GM19025 (cell line): ENCODE results near the gene VSIG10L2.

ENCODE experiments used
- ATAC-seq: cut with Tn5 transposase; IDR thresholded peaks from one replicate; pipeline ENCODE4 v1.9.1; 2021; ENCODE audit warnings: mild to moderate bottlenecking, low read depth, moderate library complexity; ENCODE audit not compliant: unreplicated experiment

VSIG10L2 gene

DNA sequence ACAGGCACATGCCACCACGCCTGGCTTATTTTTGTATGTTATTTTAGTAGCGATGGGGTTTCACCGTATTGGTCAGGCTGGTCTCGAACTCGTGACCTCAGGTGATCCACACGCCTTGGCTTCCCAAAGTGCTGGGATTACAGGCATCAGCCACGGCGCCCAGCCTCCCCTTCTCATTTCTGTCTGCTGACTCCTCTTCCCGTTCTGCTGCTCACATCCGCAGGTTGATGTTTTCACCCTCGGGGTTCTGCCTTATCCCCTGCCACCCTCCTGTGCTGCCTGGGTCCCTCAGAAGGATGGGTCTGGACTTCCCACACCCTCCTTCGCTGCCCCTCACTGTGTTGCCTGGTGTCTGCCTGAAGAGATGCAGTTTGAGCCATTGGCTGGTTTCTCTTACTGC is 19.2 kb upstream of the VSIG10L2 start:
- no peak for ATAC-seq

DNA sequence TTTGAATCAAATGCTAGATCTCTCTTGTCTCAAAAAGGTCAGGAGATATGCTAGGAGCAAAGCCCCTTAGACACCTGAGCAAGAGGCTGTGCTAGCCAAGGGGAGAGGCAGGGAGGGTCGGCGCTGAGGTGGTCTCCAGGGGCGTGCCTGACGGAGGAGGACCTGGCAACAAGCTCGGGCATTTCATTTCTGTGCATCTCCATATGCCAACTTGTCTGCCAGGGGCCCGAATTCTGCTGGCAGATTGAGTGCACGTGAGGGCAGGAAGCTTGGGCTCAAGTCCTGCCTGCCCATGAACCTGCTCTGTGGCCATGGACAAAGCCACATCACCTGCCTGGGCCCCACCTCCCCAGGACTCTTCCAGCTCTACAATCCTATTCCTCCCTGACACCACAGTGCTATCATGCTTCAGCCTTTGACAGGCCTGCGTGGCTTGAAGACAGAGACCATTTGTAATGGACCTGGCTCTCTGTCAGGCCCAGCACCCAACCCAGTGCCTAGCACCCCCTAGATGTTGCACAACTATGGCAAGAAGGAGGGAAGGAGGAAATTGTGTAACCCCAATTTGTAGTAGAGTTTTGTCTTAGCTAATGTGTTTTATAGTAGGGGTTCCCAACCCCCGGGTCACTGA is 16.3 kb upstream of the VSIG10L2 start:
- ATAC-seq = no peak

DNA sequence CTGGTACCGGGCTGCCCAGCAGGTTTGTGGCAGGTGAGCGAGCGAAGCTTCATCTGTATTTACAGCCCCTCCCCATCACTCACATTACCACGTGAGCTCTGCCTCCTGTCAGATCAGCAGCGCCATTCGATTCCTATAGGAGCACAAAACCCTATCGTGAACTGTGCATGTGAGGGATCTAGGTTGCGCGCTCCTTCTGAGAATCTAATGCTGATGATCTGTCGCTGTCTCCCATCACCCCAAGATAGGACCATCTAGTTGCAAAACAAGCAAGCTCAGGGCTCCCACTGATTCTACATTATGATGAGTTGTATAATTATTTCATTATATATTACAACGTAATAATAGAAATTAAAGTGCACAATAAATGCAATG is 15.8 kb upstream of the VSIG10L2 start:
- ATAC-seq = no peak

DNA sequence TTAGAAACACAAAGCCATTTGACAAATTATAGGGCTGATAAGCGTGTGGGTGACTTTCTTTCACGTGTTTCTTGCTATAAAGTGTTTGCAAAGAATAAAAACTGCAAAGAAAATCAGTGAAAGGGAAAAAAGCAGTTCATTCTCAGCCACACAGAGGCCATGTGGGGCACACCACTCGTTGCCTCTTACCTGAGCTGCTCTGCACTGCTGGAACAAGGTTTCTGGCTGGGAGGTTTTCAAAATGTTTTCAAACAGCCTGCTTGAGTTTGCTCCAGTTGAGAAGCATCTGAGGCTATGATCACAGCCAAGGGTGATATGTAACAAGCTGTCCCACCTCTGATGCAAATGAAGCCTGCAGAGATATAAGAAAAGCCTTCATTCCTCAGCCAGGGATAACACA is 14.7 kb upstream of the VSIG10L2 start:
- no peak for ATAC-seq

DNA sequence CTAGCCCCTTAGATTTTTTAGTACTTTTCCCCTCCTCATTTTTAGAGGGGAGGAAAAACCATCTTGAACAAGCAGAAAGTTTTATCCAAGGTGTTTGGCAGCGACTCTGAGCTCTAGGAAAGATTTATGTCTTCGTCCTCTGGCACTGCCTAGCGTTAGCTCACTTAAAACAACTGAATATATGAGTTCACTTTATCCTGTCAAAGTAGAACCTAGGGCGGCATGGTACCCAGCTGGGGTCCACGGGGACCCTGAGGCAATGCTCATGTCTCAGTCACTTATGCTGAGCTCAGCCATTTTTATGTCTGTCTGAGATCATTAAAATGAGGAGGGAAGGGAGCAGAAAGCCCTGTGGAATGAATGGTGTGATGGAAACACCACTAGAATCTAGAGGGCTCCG is 14.2 kb upstream of the VSIG10L2 start:
- no peak for ATAC-seq

DNA sequence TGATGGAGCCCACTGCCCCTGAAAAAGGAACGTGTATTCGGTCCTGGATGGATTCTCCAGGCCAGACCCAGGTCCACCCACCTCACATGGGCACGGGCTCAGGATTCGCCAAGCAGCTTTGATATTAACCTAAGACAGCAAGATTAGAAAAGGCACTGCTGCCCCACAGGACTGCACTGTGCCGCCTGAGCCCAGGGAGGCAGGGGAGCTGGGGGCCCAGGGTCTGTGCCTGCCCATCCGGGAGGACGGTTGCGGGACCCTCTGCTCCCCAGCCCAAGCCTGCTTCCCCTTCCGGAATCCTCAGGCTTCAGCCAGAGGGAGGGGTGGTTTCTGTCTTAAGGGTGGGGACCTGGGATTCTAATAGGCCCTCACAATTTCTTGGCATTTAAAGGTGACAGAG is 13.5 kb upstream of the VSIG10L2 start:
- no peak for ATAC-seq

DNA sequence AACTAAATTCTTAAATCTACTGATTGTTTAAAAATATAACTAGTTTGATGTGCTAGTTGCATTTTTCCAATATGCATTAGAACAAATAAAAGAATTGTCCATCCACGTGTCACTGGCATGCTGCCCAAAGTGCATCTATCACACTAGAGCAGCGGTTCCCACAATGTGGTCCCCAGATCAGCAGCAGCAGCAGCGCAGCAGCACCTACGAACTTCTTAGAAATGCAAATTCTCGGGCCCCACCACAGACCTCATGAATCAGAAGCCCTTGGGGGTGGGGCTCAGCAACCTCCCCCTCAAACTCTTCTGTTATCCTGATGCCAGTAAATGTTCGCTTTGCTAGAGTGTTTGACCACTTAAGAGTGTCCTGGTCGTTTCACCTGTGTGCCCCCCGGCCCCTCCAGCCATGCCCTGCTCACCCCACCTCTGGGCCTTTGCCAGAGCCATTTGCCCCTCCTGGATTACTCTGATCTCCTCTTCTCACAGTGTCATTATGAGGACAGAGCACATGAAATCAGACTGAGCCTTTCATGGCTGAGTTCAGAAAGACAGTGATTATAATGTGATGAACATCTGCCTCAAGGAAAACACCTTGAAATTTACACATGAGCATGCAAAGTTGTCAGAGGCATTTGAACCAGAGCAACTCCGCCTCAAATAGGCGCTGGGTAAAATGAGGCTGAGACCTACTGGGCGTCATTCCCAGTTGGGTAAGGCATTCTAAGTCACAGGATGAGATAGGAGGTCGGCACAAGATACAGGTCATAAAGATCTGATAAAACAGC is 12.6 kb upstream of the VSIG10L2 start:
- ATAC-seq = no peak

DNA sequence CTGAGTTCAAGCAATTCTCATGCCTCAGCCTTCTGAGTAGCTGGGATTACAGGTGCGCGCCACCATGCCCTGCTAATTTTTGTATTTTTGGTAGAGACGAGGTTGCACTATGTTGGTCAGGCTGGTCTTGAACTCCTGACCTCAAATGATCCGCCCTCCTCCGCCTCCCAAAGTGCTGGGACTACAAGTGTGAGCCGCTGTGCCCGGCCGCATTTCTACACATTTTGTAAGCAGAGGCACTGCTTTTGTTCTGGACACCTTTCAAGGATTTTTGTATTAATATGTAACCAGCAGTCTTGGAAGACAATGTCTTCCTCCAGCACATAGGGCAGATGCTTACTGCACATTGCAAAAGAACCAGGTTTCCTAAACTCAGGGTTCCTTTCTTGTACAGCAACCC is 11.4 kb upstream of the VSIG10L2 start:
- ATAC-seq = no peak

DNA sequence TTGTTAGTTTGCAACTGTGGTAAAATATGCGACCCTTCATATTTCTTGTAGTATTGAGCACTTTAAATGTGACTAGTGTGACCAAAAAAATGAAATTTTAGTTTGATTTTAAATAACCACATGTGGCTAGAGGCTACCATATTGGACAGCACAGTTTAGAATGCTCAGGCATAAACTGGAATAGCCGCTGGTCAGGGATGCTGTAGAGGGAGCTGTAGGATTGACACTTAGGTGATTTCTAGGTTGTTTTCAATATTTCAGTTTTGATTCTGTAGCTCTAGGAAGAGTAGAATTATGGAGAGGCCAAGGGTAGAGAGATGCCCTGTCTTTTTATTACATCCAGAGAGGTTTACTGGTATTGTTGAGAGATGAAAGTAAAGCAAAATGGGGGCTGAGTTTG is 10.8 kb upstream of the VSIG10L2 start:
- ATAC-seq = no peak

DNA sequence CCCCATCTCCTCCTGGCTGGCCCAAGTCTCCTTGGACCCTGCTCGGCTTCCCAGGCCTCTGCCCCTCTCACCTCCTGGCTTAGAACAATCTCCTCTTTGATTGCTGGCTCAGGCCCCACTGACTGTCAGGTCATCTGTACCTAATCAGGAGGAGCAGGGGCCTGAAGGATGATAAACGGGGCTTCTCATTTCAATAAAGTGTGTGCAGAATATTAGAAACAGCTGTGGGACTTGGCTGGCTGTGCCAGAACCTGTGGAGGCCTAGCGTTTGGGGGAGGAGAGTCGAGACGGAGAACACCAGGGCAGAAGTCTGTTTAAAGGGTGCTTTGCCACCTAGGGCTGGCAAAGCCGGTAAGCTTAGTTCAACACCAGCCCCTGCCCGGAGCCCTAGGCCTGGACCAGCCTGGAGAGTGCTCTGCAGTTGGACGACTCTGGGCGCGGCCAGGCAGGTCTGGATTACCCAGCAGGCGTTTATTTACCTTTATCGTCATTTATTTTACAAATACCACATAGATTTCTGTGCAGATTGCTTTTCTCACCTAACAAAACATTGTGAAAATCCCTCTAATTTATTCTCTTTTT is 10.1 kb upstream of the VSIG10L2 start:
- no peak for ATAC-seq

DNA sequence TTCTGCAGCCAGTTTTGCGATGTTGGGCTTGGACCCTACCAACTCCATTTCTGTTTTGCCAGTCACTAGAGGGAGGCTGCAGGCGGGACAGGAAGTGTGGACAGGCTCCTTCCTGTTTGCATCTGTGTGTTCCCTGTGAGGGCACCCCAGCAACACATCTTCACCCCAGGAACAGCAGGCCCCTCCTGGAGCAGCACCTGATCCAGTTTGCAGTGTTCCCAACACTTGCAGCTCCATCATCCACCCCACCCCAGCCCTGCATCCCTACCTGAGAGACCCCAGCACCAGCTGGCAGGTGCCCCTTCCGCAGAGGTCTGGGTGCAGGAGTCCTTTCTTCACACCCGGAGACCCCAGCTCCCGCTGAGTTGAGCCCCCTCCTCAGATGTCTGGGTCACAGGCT is 7.4 kb upstream of the VSIG10L2 start:
- no peak for ATAC-seq

DNA sequence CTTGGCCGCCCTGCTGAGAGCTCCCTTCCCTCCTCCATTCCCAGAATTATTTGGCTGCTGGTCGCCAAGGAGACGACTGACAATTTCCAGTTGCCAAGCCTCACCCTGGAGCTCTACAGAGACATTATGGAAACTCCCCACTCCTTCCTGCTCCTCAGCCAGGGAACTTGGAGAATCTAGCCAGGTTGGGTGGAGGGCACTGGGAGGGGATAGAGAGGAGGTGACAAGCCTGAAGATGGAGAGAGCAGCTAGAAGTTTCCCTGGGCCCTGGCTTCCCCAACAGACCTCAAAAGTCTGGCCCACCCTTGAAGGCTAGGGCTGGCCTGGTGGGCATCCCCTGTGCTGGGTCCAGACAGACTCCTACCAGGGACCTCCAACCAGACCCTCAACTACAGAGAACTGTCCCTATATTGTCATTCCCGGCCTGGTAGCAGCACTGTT is 6.7 kb upstream of the VSIG10L2 start:
- ATAC-seq = no peak

DNA sequence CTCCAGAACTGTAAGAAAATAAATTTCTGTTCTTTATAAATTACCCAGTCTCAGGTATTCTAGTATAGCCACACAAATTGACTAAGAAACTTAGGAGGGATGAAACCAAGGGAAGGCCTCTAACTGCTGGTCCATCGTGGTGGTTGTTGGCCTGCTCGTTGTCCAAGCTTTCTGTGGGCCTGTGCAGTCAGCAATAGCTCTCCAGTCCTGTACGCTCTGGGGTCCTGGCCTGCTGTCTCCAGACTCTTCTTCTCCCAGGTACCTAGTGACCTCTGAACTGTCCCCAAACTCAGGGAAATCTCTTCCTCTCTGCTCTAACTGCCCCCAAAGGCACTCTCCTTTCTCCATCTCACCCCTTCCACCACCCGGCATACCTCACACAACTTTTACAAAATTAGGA is 5.7 kb upstream of the VSIG10L2 start:
- ATAC-seq = no peak

DNA sequence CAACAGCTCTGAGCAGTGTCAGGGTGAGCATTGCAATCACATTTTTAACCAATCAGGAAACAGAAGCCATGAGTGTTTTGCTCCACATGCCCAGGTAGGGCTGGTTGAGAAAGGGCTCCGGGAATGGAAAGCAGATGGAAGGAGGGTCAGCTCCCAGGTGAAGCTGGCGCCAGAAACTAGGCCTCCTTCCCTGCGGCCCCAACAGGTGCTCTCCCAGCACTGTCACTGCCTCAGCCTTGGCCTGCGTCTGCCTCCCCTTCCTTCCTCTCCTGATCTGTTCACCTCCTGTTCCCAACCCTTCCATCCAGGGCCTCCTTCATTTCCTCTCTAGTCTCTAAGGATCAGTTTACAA is 4.6 kb upstream of the VSIG10L2 start:
- no peak for ATAC-seq

DNA sequence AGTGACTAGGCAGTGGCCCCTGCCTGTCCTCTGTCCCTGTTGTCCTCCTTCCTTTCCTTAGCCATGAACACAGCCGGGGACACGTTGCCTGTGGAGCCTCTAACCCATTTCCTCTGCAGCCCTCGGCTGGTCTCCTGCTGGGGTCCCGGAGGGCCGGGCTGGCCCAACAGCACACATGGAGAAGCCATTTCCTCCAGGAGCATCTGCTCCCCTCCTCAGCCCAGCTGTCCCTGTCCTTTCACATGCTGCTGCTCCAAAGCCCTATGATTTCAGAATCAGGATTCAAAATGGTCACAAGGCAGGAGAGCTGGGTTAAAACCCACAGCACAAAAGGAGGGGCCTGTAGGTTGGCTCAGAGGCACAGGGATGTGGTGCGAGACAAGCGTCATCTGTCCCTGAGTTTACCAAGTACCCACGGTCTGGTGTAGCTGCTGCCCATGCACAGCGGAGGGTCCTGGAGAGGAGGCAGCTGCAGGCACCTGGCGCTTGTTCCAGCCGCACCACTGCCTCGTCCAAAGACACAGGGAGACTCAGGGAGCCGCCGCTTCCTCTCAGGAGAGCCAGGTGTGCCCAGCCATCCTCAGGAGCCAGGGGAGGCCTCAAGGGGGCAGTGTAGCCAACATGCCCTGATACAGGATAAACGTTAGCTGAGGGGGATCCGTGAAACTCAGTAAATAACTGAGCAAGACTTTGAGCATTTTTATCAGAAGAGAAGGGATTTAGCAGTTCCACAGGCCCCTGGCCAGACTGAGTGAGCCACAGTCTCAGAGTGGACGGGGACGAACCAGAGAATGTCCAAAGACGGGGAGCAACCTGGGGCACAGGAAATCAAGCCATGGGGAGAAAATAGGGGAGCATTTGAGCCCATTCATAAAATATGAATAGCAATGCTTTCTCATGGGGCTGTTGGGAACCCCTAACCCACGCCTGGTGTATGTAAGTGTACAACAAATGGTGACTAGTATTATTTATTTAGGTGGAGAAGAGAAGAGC is 3.9 kb upstream of the VSIG10L2 start:
- no peak for ATAC-seq

DNA sequence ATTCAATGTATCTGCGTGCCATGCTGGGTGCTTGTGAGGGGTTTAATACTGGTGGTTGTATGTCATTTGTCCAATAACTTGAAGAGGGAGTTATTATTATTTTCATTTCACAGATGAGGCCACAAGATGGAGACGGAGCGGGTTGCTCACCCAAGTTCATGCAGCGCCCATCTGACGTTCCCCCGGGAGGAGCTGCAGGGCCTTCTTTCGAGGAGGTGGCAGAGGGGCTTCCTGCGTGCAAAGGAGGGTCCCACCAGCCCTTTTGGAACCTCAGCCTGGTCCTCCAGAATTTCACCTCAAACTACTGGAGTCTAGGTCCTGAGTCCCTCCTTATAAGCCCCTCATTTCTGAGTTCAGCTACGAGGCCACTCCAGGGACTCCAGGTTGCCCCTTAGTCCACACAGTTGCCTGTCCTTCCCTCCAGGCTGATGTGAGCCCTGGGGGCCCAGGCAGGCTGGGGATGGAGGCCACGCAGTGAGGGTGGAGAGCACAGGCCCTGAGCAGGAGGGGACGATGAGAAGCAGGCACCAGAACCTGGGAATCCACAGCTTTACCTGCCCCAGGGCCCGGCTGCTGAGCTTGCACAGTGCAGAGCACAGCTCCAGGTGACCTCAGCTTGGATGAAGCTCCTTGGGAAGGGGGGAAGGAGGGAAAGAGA is 2.9 kb upstream of the VSIG10L2 start:
- no peak for ATAC-seq

DNA sequence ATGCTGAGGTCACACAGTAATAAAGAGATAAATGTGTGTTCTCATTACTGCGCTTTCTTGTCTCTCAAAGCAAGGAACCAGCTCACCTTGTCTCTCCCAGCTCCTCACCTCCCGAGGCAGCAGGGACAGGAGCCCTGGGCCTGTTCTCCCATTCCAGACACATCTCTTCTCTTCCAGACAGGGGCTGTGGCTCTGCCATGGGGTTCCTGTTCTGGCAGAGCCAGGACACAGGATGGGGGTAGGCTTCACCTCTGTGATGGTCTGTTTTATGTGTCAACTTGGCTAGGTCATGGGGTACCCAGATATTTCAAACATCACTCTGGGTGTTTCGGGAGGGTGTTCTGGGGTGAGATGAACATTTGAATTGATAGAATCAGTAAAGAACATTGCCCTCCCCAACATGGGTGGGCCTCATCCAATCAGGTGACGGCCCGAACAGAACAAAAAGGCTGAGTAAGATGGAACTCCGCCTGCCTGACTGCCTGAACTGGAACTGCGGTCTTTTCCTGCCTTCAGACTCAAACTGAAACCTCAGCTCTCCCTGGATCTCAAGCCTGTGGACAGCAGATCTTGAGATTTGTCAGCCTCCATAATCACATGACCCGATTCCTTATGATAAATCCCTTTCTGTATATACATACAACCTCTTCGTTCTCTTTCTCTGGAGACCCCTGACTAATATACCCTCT is 2.0 kb upstream of the VSIG10L2 start:
- no peak for ATAC-seq

DNA sequence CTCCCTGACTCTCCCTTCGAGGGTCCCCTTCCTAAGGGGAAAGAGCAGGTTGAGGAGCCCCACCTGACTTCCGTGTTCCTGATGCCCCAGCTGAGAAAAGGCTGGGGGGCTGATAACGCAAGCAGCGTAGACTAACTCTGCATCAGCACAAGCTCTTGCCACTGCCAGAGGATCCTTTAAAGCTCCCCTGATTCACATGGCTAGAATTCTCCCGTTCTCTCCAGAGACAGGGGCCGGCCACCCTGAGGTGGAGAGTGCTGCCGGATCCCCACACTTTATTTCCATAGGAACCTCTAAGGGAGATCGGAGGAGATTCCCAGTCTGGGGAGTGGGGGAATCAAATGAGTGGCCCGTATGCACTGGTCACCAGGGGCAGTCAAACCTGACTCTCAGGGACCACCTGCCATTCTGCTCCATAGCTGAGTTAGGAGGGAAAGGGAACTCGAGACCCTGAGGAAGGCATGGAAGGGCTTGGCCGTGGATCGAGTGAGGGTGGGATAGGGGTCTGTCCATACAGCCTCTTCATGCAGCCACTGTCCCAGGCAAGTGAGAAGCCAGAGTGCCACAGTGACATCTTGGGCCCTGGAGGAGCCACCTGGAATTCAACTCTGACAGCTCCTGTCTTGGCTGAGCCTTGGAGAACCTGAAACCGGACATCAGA is 1.4 kb upstream of the VSIG10L2 start:
- ATAC-seq = no peak
